GM12875 (cell line): ENCODE results near the gene PISD.

Experiments
- H3K4me3 ChIP-seq: one replicate; pipeline ENCODE4 v1.5.1; 2011; ENCODE audit warnings: low read depth, low read length, control low read depth
- CTCF ChIP-seq: IDR thresholded peaks from 2 replicates; pipeline ENCODE4 v1.5.1; 2011; ENCODE audit warnings: low read depth, mild to moderate bottlenecking, control low read depth, inconsistent platforms, low read length, moderate library complexity, borderline replicate concordance; ENCODE audit not compliant: insufficient read depth

PISD gene

DNA sequence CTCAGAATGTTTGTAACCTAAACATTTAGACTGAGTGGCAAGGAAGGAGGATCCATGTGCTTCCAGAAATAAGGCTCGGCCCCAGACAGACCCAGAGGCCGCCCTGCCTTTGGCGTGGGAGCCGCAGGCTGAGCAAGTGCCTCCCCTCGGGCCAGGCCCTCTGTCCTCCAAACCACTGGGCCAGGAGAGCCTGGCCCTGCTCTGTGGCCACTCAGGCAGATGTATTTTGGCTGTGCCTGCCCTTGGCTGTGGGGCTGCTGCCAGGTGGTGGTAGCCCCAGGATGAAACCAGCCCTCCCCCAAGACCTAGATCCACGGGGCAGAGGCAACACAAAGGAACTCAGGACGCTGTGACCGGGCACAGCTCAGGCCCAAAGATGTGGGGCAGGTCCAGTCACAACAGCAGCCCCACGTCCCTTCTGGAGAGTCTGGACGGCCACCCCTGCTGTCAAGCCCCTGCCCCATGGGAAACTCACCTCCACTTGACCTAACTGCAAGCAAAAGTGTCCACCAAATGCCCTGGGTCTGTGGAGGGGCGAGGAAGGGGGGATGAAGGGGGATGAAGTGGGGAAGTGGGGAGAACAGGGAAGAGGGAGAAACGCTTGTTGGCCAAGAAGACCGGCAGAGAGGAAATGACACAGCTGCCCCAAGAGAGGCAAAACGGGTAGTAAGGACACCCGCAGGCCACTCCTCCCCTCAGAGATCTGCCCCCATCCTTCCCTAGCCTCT is 24.0 kb downstream of the PISD start:
- peak overlapping the region; percentile 65 for H3K4me3 ChIP-seq
- no peak for TF ChIP-seq CTCF

GRCh38 chr22:31637447-31637890 is 24.5 kb downstream of the PISD start:
- peak; percentile 48; the same call in 1 of the 2 replicates for TF ChIP-seq CTCF
- H3K4me3 ChIP-seq, result peak overlapping the region; percentile 65

GRCh38 chr22:31635638-31636306 is 26.2 kb downstream of the PISD start:
- no peak for TF ChIP-seq CTCF
- no peak overlapping the region for H3K4me3 ChIP-seq

- H3K4me3 ChIP-seq, result peak overlapping the region; percentile 80
- TF ChIP-seq CTCF, result no peak
These were observed 30.6 kb downstream of the PISD start for GRCh38 chr22:31631436-31631835.

DNA sequence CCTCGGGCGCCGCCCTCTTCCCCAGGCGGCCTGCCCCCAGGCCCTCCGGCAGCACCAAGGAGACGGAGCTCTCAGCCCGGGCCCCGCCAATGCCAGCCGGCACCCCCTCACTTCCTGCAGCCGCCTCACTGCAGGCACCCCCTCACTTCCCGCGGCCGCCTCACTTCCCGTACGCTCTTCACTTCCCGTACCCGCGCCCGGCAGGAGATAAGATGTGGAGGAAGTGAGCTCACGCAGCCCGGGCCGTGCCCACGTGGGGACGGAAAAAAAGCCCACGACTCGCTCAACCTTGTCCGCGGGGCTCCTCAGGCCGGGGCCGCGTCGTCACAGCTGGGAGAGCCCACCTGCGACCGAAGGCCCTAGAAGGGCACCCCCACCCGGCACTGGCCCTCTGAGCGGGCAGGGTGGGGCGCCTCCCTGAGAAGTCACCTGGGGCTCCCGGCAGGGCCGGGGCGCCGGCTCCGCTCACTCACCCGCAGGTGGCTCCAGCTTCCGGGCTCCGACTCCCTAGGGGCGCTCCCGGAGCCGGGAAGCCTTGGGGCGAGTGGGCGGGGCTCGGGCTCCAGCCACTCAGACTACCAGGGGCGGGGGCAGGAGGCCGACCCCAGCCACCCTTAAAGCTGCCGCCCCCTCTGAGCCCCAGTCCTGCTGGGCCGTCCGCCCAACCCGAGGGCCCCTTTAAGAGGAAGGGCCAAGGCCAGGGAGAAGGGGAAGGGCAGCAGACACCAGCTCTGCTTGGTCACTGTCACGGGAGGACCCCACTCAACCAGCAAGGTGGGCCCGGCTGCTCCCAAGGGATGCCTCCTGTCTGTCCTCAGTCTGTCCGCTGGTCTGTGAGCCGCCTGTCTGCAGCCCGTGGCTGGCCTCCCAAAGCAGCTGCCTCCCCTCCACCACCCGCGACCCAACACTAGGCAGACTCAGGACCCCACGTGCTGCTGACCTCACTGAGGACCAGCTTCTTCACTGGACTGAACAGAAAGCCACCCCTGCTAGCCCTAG is 31.4 kb downstream of the PISD start:
- no peak for TF ChIP-seq CTCF
- peak overlapping the region; percentile 80 for H3K4me3 ChIP-seq

GRCh38 chr22:31629741-31630184 is 32.3 kb downstream of the PISD start:
- peak overlapping the region; percentile 80 for H3K4me3 ChIP-seq
- 0 out of 2 replicates have a peak, but pooled peaks have one; percentile 0 for TF ChIP-seq CTCF
